Natural killer cell (primary cell): Measurements from ENCODE around the gene C1QTNF4. TPM values are rescaled to one million over a fixed set of nuclear protein-coding genes. Genes with fewer than 3 reads are reported as not detected.

Experiments
- ATAC-seq, 3 donors: fragments of 150-1000 bp in 2 of 3; fragments of 200-7000 bp in 1 of 3; cut with Tn5 transposase; 1 replicate in 1 of 3; 2 replicates in 2 of 3; pipeline ENCODE4 v1.10.0; 2021; ENCODE audit warnings: mild to moderate bottlenecking in 2 of 3, moderate library complexity in 2 of 3
- DNase-seq, 2 donors: peaks; one replicate each; pipeline versions ENCODE4 v3.0.0 to v3.0.0-alpha.2; 2013 to 2021; ENCODE audit warnings: mixed read lengths in 1 of 2
- H3K27ac ChIP-seq: one replicate; pipeline ENCODE4 v1.5.1; 2013; ENCODE audit warnings: mild to moderate bottlenecking, low read length
- H3K27me3 ChIP-seq: one replicate; pipeline ENCODE4 v1.6.1; 2013; ENCODE audit warnings: low read length; ENCODE audit not compliant: control insufficient read depth, insufficient read depth
- H3K36me3 ChIP-seq: one replicate; pipeline ENCODE4 v1.6.1; 2013; ENCODE audit warnings: low read length; ENCODE audit not compliant: control insufficient read depth, insufficient read depth
- H3K4me1 ChIP-seq: one replicate; pipeline ENCODE4 v1.6.1; 2013; ENCODE audit warnings: low read length; ENCODE audit not compliant: control insufficient read depth, insufficient read depth
- H3K4me3 ChIP-seq: one replicate; pipeline ENCODE4 v1.5.1; 2013; ENCODE audit warnings: low read length
- H3K9me3 ChIP-seq: one replicate; pipeline ENCODE4 v1.6.1; 2013; ENCODE audit warnings: low read length; ENCODE audit not compliant: control insufficient read depth, insufficient read depth
- H3K27ac Mint-ChIP-seq, 2 donors: one replicate each; pipeline ENCODE4 v1.8.0; 2022; ENCODE audit warnings: mild to moderate bottlenecking in 2 of 2, mixed read lengths in 2 of 2, moderate library complexity in 1 of 2
- H3K27me3 Mint-ChIP-seq, 2 donors: one replicate each; pipeline ENCODE4 v1.8.0; 2022; ENCODE audit warnings: low read depth in 2 of 2, mixed read lengths in 2 of 2
- H3K36me3 Mint-ChIP-seq: one replicate; pipeline ENCODE4 v1.8.0; 2022; ENCODE audit warnings: mixed read lengths
- H3K4me1 Mint-ChIP-seq, 2 donors: one replicate each; pipeline ENCODE4 v1.8.0; 2022; ENCODE audit warnings: mixed read lengths in 2 of 2
- H3K4me3 Mint-ChIP-seq: one replicate; pipeline ENCODE4 v1.8.0; 2022; ENCODE audit warnings: mild to moderate bottlenecking, moderate library complexity, mixed read lengths
- H3K9me3 Mint-ChIP-seq, 2 donors: one replicate each; pipeline ENCODE4 v1.8.0; 2022; ENCODE audit warnings: mixed read lengths in 2 of 2
- WGBS: methylation state at CpG from one replicate; pipeline ENCODE4 v1.1.7; 2013; ENCODE audit warnings: missing lambda C conversion rate; ENCODE audit not compliant: insufficient coverage; 5-methylcytosine and 5-hydroxymethylcytosine counted together
- intact Hi-C: fragments of 100-400 bp; cut with micrococcal nuclease; formaldehyde crosslinking; loops from one replicate; pipeline ENCODE4 v1.14.2; 2022
- total RNA-seq, 4 donors: library from RNA; stranded (reverse); fragments of 120-200 nt in 1 of 4; gene quantifications; one replicate each; pipeline versions ENCODE4 v1.2.3 to v1.2.4, GENCODE V29; 2013 to 2022
- TF ChIP-seq, protein P1 (sequence below): fragments of 200-600 bp; IDR thresholded peaks from one replicate; pipeline ENCODE4 v1.8.0; 2022; ENCODE audit warnings: antibody characterized with exemption

Gene C1QTNF4
- total RNA-seq, 3 donors from 2014 or later (not counting 1 experiment from before 2014, with no cell fraction given) = 0.78 to 2.0 (median 1.3) TPM

DNA sequence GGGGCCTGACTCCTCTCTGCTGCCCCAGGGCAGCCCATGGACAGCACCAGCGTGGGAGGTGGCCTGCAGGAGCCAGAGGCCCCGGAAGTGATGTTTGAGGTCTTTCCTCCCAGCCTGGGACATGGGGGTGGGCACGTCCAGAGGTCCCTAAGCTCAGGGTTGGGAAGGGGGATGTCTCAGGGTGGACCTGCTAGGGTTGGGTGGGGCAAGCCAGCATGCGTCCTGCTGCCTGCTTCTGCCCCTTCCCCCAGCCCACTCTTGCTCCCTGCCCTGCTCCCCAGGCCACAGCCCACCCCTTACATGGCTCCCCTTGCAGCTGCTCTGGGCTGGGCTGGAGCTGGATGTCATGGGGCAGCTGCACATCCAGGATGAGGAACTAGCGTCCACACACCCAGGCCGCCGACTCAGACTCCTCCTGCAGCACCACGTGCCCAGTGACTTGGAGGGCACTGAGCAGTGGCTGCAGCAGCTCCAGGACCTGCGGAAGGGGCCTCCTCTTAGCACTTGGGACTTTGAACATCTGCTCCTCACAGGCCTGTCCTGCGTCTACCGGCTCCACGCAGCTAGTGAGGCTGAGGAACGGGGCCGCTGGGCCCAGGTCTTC, 6.4 kb downstream of the C1QTNF4 start:
- H3K9me3 ChIP-seq = no peaks in the 10 kb centered on the region
- Mint-ChIP-seq H3K9me3 (no peaks in the 10 kb centered on the region), H3K27ac (no peak overlapping the region), H3K36me3 (no peaks in the 10 kb centered on the region), H3K27me3 (peaks cover 0 to 5% of the 10 kb centered on the region in 2 donors), H3K4me3 (no peak overlapping the region), H3K4me1 (no peaks in the 10 kb centered on the region)
- ATAC-seq (peak in 1 of 3 donors; percentile 30), DNase-seq (no peak)
- TF ChIP-seq, protein P1, sequence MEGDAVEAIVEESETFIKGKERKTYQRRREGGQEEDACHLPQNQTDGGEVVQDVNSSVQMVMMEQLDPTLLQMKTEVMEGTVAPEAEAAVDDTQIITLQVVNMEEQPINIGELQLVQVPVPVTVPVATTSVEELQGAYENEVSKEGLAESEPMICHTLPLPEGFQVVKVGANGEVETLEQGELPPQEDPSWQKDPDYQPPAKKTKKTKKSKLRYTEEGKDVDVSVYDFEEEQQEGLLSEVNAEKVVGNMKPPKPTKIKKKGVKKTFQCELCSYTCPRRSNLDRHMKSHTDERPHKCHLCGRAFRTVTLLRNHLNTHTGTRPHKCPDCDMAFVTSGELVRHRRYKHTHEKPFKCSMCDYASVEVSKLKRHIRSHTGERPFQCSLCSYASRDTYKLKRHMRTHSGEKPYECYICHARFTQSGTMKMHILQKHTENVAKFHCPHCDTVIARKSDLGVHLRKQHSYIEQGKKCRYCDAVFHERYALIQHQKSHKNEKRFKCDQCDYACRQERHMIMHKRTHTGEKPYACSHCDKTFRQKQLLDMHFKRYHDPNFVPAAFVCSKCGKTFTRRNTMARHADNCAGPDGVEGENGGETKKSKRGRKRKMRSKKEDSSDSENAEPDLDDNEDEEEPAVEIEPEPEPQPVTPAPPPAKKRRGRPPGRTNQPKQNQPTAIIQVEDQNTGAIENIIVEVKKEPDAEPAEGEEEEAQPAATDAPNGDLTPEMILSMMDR = no peak
- no peak overlapping the region for H3K27ac ChIP-seq
- no peaks in the 10 kb centered on the region for H3K27me3 ChIP-seq
- H3K4me3 ChIP-seq = no peak overlapping the region
- intact Hi-C loops = no loop called here
- WGBS = 45% methylated on average over 14 of the region's 14 CpGs
- H3K4me1 ChIP-seq = peaks cover 8% of the 10 kb centered on the region
- peaks cover 21% of the 10 kb centered on the region for H3K36me3 ChIP-seq

DNA sequence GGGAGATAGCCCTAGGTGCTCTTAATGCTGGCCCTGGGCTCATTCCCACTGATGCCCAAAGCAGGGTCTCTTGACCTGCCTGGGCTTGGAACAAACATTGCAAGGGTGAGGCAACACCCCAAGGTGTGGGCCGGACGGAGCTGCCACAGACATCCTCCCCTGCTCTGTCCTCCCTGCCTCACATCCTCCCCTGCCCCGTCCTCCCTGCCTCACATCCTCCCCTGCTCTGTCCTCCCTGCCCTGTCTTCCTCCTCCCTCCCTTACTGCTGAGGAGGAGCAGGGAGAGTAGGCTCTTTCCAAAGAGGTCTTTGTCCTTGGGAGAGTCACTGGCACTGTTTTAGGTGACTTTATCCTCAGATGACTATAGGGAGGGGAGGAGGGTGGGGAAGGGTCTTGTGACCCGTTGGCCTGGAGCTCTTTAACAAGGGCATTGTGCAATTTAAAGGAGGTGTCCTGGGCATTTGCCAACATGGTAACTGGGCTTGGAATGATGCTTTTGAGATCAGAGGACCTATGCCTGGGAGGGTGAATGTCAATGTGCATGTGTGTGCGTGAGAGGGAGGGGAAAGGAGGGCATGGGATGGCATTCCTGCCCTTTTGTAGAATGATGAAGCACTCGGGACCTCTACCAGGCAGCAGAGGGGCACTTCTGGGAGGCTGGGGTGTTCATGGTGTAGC, 7.0 kb downstream of the C1QTNF4 start:
- intact Hi-C loops = no loop called here
- Histone ChIP-seq H3K4me1 (peaks cover 8% of the 10 kb centered on the region), H3K36me3 (peaks cover 27% of the 10 kb centered on the region), H3K9me3 (no peaks in the 10 kb centered on the region), H3K4me3 (no peak overlapping the region), H3K27me3 (no peaks in the 10 kb centered on the region), H3K27ac (no peak overlapping the region)
- no peak for ATAC-seq
- H3K4me3 Mint-ChIP-seq = no peak overlapping the region
- no peak overlapping the region for H3K27ac Mint-ChIP-seq
- H3K36me3 Mint-ChIP-seq = no peaks in the 10 kb centered on the region
- TF ChIP-seq, protein P1 = no peak
- peaks cover 0 to 2% of the 10 kb centered on the region in 2 donors for H3K27me3 Mint-ChIP-seq
- no peaks in the 10 kb centered on the region for H3K9me3 Mint-ChIP-seq
- no peak for DNase-seq
- WGBS = 80% methylated on average over 5 of the region's 6 CpGs
- peaks cover 0 to 2% of the 10 kb centered on the region in 2 donors for H3K4me1 Mint-ChIP-seq

DNA sequence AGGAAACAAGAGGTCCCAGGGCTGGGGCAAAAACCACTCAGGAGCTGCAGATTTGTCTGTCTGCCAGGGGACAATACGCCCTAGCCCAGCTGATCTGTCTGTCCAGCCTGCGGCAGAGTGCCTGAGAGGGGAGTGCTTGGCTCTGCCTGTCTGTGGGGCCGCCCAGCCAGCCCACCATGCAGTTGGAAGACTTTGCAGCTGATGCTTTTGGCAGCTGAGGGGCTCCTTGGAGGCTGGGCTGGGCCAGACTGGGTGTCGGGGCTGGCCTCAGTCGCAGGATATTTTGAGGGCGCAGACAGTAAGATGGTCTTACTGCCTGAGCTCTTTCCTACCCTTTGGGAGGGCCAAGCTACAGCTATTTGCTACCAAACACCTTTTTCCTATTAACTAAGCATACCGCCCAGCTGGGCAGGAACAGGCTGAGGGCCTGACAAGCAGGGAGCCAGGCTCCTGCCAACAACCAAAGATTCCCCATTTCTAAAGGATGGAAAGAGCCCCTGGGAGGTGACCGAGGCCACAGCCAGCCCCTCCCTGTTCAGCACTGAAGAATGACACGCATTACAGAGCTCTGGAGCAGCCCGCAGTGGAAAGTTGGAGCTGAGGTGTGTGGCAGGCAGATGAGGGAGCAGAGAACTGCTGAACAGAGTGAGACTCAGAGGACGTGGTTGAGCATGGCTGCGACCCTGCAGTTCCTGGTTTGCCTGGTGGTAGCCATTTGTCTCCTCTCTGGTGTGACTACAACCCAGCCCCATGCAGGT, 7.9 kb downstream of the C1QTNF4 start, which contains the start of gene FAM180B:
FAM180B (plus strand) TSS at position 581 of the 758 bp plus-strand sequence; CDS start at position 672, 91 bp downstream.
- Histone ChIP-seq H3K9me3 (no peaks in the 10 kb centered on the region), H3K27me3 (no peaks in the 10 kb centered on the region), H3K4me3 (no peak within 1 kb of the TSS), H3K4me1 (peaks cover 5% of the 10 kb centered on the region), H3K36me3 (peaks cover 36% of the 10 kb centered on the region), H3K27ac (no peak within 1 kb of the TSS)
- TF ChIP-seq, protein P1 = no peak
- Mint-ChIP-seq H3K36me3 (no peaks in the 10 kb centered on the region), H3K27ac (no peak within 1 kb of the TSS), H3K27me3 (no peaks in the 10 kb centered on the region), H3K9me3 (no peaks in the 10 kb centered on the region), H3K4me1 (peaks cover 0 to 7% of the 10 kb centered on the region in 2 donors), H3K4me3 (no peak within 1 kb of the TSS)
- 85% methylated on average over 12 of the region's 12 CpGs for WGBS
- intact Hi-C loops = no loop called here
- ATAC-seq (no peak), DNase-seq (no peak)
